Immature natural killer cell (primary cell): ENCODE data around the gene SIAE. TPM values are rescaled to one million over a fixed set of nuclear protein-coding genes. Genes with fewer than 3 reads are reported as not detected.
A peak's percentile ranks its signal among the peaks of the same experiment; 100 is the strongest.

ENCODE experiments used
- DNase-seq, 3 donors: peaks; one replicate each; pipeline ENCODE4 v3.0.0; 2022; ENCODE audit warnings: mixed read lengths in 1 of 3
- H3K27ac Mint-ChIP-seq, 6 donors: one replicate each; pipeline ENCODE4 v1.8.0; 2020; ENCODE audit warnings: mixed read lengths in 6 of 6, mild to moderate bottlenecking in 5 of 6, inconsistent platforms in 4 of 6, moderate library complexity in 3 of 6
- H3K27me3 Mint-ChIP-seq, 3 donors: one replicate each; pipeline ENCODE4 v1.8.0; 2020 to 2021; ENCODE audit warnings: low read depth in 3 of 3, mild to moderate bottlenecking in 3 of 3, mixed read lengths in 3 of 3, moderate library complexity in 3 of 3, inconsistent platforms in 1 of 3
- H3K36me3 Mint-ChIP-seq, 3 donors: one replicate each; pipeline ENCODE4 v1.8.0; 2020; ENCODE audit warnings: mixed read lengths in 3 of 3, inconsistent platforms in 2 of 3, mild to moderate bottlenecking in 2 of 3
- H3K4me1 Mint-ChIP-seq, 2 donors: one replicate each; pipeline ENCODE4 v1.8.0; 2020; ENCODE audit warnings: inconsistent platforms in 2 of 2, mild to moderate bottlenecking in 2 of 2, mixed read lengths in 2 of 2, moderate library complexity in 1 of 2
- H3K4me3 Mint-ChIP-seq, 5 donors: one replicate each; pipeline ENCODE4 v1.8.0; 2020; ENCODE audit warnings: mild to moderate bottlenecking in 5 of 5, mixed read lengths in 5 of 5, inconsistent platforms in 3 of 5, moderate library complexity in 3 of 5
- H3K9me3 Mint-ChIP-seq, 6 donors: one replicate each; pipeline ENCODE4 v1.8.0; 2020; ENCODE audit warnings: mild to moderate bottlenecking in 6 of 6, mixed read lengths in 6 of 6, inconsistent platforms in 4 of 6, moderate library complexity in 3 of 6
- polyA plus RNA-seq, 3 donors: library from polyadenylated mRNA; unstranded; fragments of 300-500 nt; fragmentation: Illumina TruSeq; gene quantifications; one replicate each; pipeline ENCODE4 v1.2.3, GENCODE V29; 2021

Gene SIAE
- polyA plus RNA-seq, 3 donors from 2014 or later: 1.7 to 2.9 (median 2.6) TPM

GRCh38 chr11:124657904-124658303 is 15.6 kb downstream of the SIAE start:
- H3K27ac Mint-ChIP-seq: no peak overlapping the region
- no peaks in the 10 kb centered on the region for H3K27me3 Mint-ChIP-seq
- no peak for DNase-seq
- no peak overlapping the region for H3K4me3 Mint-ChIP-seq
- no peaks in the 10 kb centered on the region for H3K9me3 Mint-ChIP-seq
- H3K4me1 Mint-ChIP-seq: no peaks in the 10 kb centered on the region
- peaks cover 0 to 14% (median 3%) of the 10 kb centered on the region in 3 donors for H3K36me3 Mint-ChIP-seq

GRCh38 chr11:124656774-124657630 is 16.5 kb downstream of the SIAE start:
- no peaks in the 10 kb centered on the region for H3K27me3 Mint-ChIP-seq
- H3K9me3 Mint-ChIP-seq: no peaks in the 10 kb centered on the region
- H3K36me3 Mint-ChIP-seq: peaks cover 0 to 17% (median 3%) of the 10 kb centered on the region in 3 donors

GRCh38 chr11:124648610-124649009 is 24.9 kb downstream of the SIAE start:
- Mint-ChIP-seq H3K9me3 (no peaks in the 10 kb centered on the region), H3K4me1 (no peaks in the 10 kb centered on the region), H3K4me3 (no peak overlapping the region), H3K27ac (no peak overlapping the region), H3K27me3 (peaks cover 0 to 2% (median 0%) of the 10 kb centered on the region in 3 donors), H3K36me3 (peaks cover 0 to 14% (median 0%) of the 10 kb centered on the region in 3 donors)
- no peak for DNase-seq

More at GRCh38 chr11:124656774-124657630, 16.5 kb downstream of the SIAE start:
- Mint-ChIP-seq H3K4me3 (no peak overlapping the region), H3K27ac (no peak overlapping the region), H3K4me1 (no peaks in the 10 kb centered on the region)
- DNase-seq: no peak

- no peaks in the 10 kb centered on the region for H3K9me3 Mint-ChIP-seq
- no peak for DNase-seq
- no peak overlapping the region for H3K4me3 Mint-ChIP-seq
- no peak overlapping the region for H3K27ac Mint-ChIP-seq
- H3K27me3 Mint-ChIP-seq: peaks cover 0 to 2% (median 0%) of the 10 kb centered on the region in 3 donors
- no peaks in the 10 kb centered on the region for H3K4me1 Mint-ChIP-seq
- H3K36me3 Mint-ChIP-seq: peaks cover 0 to 4% (median 0%) of the 10 kb centered on the region in 3 donors
Observed at GRCh38 chr11:124646148-124646547, 27.4 kb downstream of the SIAE start.

GRCh38 chr11:124644426-124645280 is 28.9 kb downstream of the SIAE start:
- Mint-ChIP-seq H3K27me3 (peaks cover 0 to 2% (median 0%) of the 10 kb centered on the region in 3 donors), H3K4me3 (no peak overlapping the region), H3K9me3 (no peaks in the 10 kb centered on the region), H3K27ac (no peak overlapping the region), H3K36me3 (no peaks in the 10 kb centered on the region), H3K4me1 (no peaks in the 10 kb centered on the region)
- peak; percentile 22 to 28 (median 28) for DNase-seq

- H3K36me3 Mint-ChIP-seq: no peaks in the 10 kb centered on the region
Observed at GRCh38 chr11:124643605-124644425, 29.7 kb downstream of the SIAE start.

GRCh38 chr11:124643042-124643604 is 30.4 kb downstream of the SIAE start:
- DNase-seq: no peak
- Mint-ChIP-seq H3K4me1 (no peaks in the 10 kb centered on the region), H3K4me3 (no peak overlapping the region), H3K36me3 (no peaks in the 10 kb centered on the region), H3K9me3 (no peaks in the 10 kb centered on the region), H3K27ac (no peak overlapping the region), H3K27me3 (peaks cover 0 to 2% (median 0%) of the 10 kb centered on the region in 3 donors)

More at GRCh38 chr11:124643605-124644425, 29.7 kb downstream of the SIAE start:
- H3K27ac Mint-ChIP-seq: no peak overlapping the region
- no peak for DNase-seq
- no peak overlapping the region for H3K4me3 Mint-ChIP-seq
- H3K9me3 Mint-ChIP-seq: no peaks in the 10 kb centered on the region
- peaks cover 0 to 2% (median 0%) of the 10 kb centered on the region in 3 donors for H3K27me3 Mint-ChIP-seq
- no peaks in the 10 kb centered on the region for H3K4me1 Mint-ChIP-seq

- H3K9me3 Mint-ChIP-seq: no peaks in the 10 kb centered on the region
- no peaks in the 10 kb centered on the region for H3K36me3 Mint-ChIP-seq
- H3K27me3 Mint-ChIP-seq: peaks cover 0 to 2% (median 0%) of the 10 kb centered on the region in 3 donors
- H3K4me1 Mint-ChIP-seq: no peaks in the 10 kb centered on the region
- H3K27ac Mint-ChIP-seq: no peak overlapping the region
- H3K4me3 Mint-ChIP-seq: no peak overlapping the region
- no peak for DNase-seq
Observed at GRCh38 chr11:124642628-124643027, 30.9 kb downstream of the SIAE start.

GRCh38 chr11:124640666-124641065 is 32.9 kb downstream of the SIAE start:
- Mint-ChIP-seq H3K9me3 (no peaks in the 10 kb centered on the region), H3K4me1 (no peaks in the 10 kb centered on the region), H3K27me3 (peaks cover 0 to 2% (median 0%) of the 10 kb centered on the region in 3 donors), H3K4me3 (no peak overlapping the region), H3K27ac (no peak overlapping the region), H3K36me3 (peaks cover 0 to 7% (median 6%) of the 10 kb centered on the region in 3 donors)
- no peak for DNase-seq

GRCh38 chr11:124639186-124639585 is 34.4 kb downstream of the SIAE start:
- Mint-ChIP-seq H3K9me3 (no peaks in the 10 kb centered on the region), H3K27ac (peak overlapping the region in 1 of 6 donors; percentile 30), H3K36me3 (peaks cover 0 to 8% (median 6%) of the 10 kb centered on the region in 3 donors), H3K27me3 (no peaks in the 10 kb centered on the region), H3K4me1 (no peaks in the 10 kb centered on the region), H3K4me3 (no peak overlapping the region)
- no peak for DNase-seq

GRCh38 chr11:124638500-124638899 is 35.0 kb downstream of the SIAE start:
- Mint-ChIP-seq H3K4me3 (no peak overlapping the region), H3K27ac (peak overlapping the region in 2 of 6 donors; percentile 14 to 30), H3K36me3 (peaks cover 0 to 9% (median 7%) of the 10 kb centered on the region in 3 donors), H3K4me1 (no peaks in the 10 kb centered on the region), H3K27me3 (no peaks in the 10 kb centered on the region), H3K9me3 (no peaks in the 10 kb centered on the region)
- DNase-seq: no peak

- peaks cover 3 to 30% (median 19%) of the 10 kb centered on the region in 3 donors for H3K36me3 Mint-ChIP-seq
- peaks cover 0 to under 1% of the 10 kb centered on the region in 2 donors for H3K4me1 Mint-ChIP-seq
- H3K9me3 Mint-ChIP-seq: no peaks in the 10 kb centered on the region
- no peaks in the 10 kb centered on the region for H3K27me3 Mint-ChIP-seq
- no peak for DNase-seq
- no peak overlapping the region for H3K4me3 Mint-ChIP-seq
- H3K27ac Mint-ChIP-seq: peak overlapping the region in 1 of 6 donors; percentile 33
Observed at GRCh38 chr11:124635932-124636331, 37.6 kb downstream of the SIAE start.

GRCh38 chr11:124633355-124633754 is 40.2 kb downstream of the SIAE start:
- H3K36me3 Mint-ChIP-seq: peaks cover 3 to 46% (median 26%) of the 10 kb centered on the region in 3 donors

More at GRCh38 chr11:124633355-124633754, 40.2 kb downstream of the SIAE start:
- Mint-ChIP-seq H3K9me3 (no peaks in the 10 kb centered on the region), H3K4me3 (no peak overlapping the region), H3K4me1 (peaks cover 1 to 4% of the 10 kb centered on the region in 2 donors), H3K27ac (peak overlapping the region in 1 of 6 donors; percentile 8), H3K27me3 (no peaks in the 10 kb centered on the region)
- DNase-seq: no peak
